NCI-H2196 (cell line): ENCODE data around the gene CHRM1.
A peak's percentile ranks its signal among the peaks of the same experiment; 100 is the strongest.
"Not testable (repeated sequence)": the region's sequence is repeated elsewhere in the genome, so short reads cannot be mapped to it uniquely, and the experiment has no call there.

ENCODE experiments used
- DNase-seq: peaks from one replicate; lab custom pipeline; 2025; ENCODE audit not compliant: unreplicated experiment; lab: John Stamatoyannopoulos, UW

CHRM1 gene, protein sequence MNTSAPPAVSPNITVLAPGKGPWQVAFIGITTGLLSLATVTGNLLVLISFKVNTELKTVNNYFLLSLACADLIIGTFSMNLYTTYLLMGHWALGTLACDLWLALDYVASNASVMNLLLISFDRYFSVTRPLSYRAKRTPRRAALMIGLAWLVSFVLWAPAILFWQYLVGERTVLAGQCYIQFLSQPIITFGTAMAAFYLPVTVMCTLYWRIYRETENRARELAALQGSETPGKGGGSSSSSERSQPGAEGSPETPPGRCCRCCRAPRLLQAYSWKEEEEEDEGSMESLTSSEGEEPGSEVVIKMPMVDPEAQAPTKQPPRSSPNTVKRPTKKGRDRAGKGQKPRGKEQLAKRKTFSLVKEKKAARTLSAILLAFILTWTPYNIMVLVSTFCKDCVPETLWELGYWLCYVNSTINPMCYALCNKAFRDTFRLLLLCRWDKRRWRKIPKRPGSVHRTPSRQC

DNA sequence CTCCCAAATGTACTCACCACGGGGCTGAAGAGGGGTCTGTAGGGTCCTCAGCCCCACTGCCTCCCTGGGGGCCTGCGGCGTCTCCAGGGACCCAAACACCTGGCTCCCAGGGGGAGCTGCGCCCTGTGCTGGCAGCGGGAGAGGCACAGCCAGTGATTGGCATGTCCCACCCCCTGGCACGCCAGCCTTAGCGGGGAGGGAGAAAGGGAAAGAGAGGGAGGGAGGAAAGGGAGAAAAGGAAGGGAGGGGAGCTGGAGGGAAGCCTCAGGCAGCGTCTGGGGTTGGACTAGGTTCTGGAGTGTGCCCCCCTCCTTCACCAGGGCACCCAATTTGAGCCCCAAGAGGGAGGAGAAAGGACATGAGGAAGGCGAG, at the start of gene CHRM1:
CHRM1 (minus strand) TSS at position 163 of the 372 bp plus-strand sequence. CDS start 10,263 bp downstream, outside the sequence.
- no peak for DNase-seq

DNA sequence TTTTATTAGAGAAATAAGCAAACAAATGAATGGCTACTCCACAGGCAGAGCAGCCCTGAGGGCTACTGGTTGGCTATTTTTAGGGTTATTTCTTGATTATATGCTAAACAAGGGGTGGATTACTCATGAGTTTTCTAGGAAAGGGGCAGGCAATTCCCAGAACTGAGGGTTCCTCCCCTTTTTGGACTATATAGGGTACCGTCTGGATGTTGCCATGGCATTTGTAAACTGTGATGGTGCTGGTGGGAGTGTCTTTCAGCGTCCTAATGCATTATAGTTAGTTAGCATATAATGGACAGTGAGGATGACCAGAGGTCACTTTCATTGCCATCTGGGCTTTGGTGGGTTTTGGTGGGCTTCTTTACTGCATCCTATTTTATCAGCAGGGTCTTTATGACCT, 44.4 kb upstream of the CHRM1 start:
- no peak for DNase-seq

DNA sequence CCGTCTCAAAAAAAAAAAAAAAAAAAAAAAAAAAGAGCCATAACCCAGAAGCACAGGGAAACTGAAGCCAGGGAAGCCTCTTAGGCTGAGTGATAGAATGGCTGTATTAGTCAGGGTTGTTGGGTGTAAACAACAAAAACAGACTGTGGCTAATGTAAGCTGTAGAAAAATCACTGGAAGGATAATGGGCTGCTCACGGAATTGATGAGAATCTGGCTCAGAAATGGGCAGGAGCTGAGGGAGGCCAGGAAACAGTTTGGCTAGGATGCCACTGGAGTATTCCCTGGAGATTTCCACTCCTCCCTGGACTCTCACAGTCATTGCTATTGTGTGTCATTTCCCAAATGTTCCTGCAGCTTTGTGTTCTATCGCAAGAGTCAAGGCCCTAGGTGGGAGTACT, 41.2 kb upstream of the CHRM1 start:
- DNase-seq = no peak

DNA sequence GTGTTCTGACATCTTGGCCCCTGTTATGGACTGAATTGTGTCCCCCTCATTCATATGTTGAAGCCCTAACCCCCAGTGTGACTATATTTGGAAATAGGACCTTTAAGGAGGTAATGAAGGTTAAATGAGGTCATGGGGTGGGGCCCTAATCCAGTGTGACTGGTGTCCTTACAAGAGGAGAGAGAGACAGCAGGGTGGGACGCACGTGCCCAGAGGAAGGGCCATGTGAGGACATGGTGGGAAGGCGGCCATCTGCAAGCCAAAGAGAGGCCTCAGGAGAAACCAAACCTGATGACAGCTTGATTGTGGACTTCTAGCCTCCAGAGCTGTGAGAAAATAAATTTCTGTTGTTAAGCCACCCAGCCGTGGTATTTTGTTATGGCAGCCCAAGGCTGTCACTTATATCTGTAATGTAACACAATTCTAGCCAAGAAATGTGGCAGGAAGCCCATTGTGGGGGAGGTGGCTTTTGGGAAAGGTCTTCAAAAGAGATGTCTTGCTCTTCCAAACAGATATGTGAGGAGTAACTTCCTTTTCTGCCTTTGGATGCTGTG, 39.9 kb upstream of the CHRM1 start:
- DNase-seq = no peak

DNA sequence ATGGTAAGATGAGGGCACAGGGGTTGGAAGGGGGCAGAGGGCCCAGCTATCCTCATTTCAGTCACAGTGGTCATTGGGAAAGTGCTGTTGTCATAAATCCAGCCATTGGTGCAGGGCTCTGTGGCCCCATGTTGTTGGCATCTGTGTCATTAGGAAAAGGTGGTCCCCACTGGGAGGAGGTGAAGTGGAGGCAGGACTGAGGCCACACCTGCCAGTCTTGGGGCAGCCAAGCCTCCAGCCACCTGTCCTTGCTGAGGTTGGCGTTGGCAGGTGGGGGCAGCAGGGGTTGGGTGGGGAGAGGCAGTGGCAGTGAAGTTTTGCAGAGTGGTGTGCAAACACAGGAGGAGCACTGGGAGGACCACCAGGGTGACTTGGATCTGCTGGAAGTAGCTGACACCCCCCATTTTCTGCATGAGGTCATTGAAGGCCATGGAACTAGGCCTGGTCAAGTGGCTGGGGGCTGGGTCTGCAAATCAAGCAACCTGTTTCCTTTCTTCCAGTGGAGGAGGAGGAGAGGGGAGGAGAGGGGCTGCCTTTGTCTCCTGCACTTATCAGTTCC, 38.3 kb upstream of the CHRM1 start:
- no peak for DNase-seq

DNA sequence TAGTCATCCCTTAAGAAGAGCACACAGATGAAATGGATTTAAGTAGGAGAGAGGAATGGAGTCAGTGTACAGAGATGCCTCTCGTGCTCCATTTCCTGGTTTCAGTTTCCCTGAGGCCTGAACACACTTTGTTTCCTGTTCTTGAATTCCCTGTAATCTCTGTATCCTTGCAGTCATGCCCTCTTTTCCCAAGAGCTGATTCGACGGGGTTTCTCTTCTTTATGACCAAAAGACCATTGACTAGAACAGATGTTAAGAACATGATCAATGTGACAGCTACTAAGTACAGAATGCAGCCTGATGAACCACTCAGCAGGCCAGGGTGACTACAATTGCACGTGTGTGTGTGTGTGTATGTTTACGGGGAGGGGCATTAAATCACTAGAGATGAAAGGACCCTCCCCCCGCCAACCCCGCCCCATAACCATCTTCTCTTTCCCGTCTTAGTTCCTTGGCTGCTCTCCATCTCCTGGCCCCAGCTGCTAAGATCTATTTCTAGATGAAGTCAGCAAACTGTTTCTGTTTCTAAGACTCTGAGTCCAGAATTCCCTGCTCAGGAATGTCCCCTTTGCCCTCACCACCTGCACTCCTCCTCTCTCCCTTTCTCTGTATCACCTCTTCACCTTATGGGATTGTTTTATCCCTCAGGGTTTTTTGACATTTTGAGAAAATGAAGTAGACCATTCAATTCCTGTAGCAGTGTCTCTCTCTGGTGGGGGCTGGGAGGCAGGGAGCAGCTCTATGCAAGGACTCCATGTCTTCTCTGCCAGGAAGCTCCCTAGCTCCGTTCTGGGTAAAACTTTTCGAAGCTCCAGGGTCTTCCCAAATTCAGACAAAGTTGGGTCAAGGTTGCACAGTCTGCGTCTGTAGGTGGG, 37.6 kb upstream of the CHRM1 start:
- DNase-seq = no peak

DNA sequence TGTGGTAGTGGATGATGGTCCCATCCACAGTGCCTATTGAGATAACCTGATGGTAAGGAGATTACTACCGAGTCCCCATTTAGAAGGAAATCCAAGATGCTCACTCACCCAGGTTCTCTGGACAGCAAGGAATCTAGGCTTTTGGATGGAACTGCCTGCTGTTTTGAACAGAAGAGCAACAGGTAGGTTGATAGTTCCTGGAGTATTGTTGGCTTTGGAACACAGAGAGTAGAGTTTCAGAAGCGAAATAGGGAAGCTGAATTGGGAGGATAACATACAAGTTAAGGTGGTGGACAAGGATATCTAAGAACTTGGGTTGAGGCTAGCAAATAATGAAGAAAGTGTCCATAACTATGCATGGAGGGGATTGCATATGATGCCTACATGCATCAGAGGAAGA, 36.0 kb upstream of the CHRM1 start:
- no peak for DNase-seq

DNA sequence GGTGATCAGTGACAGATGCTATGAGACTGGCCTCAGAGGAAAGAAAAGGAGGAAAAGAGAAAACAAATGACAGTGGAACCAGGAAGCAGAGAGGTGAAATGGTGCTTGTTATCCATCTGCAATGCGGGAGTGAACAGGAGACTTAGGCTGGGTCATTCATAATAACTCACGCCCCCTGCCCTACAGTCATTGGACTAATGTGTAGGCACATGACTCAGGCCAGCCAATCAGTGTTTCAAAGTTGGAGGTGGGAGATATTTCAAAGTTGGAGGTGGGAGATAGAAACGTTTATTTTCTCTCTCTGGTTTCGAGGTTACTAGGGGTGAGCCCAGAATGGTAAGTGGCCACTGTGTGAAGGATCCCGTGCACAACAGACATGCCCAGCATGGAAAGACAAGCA, 33.3 kb upstream of the CHRM1 start:
- DNase-seq = no peak

DNA sequence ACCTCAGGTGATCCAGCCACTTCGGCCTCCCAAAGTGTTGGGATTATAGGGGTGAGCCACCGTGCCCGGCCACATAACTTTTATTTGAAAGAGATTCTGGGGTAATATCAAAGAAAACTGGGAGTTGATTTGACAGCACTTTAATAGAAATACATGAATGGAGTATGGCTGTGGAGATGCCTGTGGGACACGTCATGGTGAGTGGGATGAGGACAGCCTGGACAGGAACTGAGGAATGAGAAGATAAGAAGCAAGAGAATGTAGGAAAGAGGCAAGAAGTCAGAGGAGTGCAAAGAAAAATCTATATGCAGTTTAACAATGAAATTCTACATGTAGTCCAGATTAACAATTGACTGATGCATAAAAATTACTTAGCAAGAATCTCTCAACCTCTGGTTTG, 32.6 kb upstream of the CHRM1 start:
- DNase-seq = no peak

DNA sequence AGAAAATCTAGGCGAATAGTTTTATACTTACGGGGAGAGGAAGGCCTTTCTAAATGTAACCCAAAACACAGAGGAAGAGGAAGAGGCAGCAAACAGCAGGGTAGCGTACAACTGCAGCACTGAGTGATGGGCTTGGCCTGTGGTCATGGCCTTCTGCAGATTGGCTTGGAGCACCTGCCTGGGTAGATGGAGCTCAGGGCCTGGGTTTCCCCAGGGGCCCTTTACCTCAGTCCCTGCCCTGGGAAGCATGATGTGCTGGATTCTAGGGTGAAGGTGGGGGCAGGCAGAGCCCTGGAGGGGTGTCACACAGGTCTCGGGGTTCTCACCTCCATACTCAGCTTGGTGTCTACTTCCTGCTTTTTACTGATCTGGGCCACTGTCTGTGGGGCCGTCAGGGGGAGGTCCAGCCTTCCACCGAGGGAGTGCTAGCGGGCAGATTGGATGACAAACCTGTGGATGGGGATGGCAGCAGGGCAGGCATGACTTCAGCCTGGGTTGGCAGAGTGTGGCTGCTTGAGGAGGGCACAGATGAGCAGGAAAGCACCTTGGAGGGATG, 27.7 kb upstream of the CHRM1 start:
- no peak for DNase-seq

DNA sequence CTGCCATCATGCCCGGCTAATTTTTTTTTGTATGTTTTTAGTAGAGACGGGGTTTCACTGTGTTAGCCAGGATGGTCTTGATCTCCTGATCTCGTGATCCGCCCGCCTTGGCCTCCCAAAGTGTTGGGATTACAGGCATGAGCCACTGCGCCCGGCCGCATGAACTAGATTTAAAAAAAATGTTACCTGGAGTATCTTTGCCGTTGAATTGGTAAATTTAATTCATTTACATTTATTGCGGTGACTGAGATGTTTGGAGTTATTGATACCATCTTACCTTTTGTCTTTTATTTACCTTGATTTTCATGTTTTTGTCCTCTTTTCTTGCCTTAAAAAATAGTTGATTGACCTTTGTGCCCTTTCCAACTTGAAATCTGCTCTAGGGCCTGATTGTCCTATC, 24.4 kb upstream of the CHRM1 start:
- DNase-seq = not testable (repeated sequence)

DNA sequence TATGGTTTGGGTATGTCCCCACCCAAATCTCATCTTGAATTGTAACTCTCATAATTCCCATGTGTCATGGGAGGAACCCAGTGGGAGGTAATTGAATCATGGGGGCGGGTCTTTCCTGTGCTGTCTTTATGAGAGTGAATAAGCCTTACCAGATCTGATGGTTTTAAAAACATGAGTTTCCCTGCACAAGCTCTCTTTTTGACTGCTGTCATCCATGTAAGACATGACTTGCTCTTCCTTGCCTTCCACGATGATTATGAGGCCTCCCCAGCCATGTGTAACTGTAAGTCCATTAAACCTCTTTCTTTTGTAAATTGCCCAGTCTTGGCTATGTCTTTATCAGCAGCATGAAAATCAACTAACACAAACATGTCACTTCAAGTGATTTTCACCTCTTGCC, 16.4 kb upstream of the CHRM1 start:
- not testable (repeated sequence) for DNase-seq

DNA sequence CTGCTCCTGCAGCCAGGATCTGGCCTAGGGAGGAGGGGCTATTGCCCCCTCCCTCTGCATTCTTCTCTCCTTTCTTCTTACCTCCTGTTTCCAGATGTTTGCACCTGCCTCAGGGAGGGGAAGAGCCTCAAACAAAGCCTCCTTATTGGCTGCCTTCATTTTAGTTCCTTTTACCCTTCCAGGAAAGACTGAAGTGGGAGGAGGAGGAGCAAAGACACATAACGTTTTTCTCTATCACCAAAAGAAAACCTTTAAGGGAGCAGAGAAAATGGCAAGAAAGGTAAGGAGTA, 13.3 kb upstream of the CHRM1 start:
- no peak for DNase-seq

DNA sequence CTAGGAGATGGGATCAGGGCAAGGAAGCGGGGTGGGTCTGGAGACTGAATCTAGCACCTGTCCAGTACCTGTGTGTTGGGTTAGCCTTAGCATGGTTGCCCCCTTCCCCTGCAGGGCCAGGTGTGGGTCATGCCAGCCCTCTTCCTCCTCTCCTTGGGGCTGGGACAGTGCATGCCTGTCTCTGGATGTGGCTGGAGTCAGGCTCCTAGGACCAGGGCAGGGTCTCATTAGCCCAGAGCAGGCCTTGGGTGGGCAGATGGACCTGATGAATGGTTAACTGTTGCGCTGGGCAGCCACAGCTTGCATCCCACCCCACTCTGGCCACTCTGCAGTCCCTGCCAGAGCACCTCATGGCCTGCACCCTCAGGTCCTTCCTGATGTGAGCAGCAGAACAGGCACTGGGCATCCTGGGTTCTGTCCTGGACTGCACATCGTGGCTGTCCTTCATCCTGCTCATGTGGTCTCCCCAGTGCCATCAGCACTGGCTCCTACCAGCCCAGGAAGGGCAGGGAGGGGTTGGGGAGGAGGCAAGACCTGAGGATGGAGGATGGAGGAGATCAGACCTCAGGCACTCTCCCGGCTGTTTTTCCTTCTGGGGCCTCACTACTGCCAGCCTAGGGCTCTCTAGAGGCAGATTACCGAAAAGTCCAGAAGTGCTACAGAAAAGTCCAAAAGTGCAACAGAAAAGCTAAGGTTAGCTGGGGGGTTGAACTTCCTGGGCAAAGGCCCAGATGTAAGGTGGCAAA, 12.8 kb upstream of the CHRM1 start:
- no peak for DNase-seq

DNA sequence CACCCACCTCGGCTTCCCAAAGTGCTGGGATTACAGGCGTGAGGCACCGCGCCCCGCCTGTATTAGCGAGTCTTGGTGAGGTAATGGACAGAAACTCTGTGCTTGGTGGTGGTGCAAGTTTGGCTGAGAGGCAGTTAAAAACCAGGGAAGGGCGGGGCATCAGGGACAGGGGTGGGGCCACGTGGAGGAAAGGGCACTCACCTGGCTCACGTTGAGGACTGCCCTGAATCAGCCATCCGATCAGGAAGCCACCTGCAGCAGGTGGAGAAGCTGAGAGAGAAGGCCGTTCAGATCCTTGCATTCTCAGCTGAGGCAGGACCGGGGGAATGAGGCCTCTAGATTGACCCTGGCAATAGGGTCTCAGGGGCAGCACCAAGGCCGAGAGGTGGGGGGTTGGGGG, 12.1 kb upstream of the CHRM1 start:
- DNase-seq = no peak

DNA sequence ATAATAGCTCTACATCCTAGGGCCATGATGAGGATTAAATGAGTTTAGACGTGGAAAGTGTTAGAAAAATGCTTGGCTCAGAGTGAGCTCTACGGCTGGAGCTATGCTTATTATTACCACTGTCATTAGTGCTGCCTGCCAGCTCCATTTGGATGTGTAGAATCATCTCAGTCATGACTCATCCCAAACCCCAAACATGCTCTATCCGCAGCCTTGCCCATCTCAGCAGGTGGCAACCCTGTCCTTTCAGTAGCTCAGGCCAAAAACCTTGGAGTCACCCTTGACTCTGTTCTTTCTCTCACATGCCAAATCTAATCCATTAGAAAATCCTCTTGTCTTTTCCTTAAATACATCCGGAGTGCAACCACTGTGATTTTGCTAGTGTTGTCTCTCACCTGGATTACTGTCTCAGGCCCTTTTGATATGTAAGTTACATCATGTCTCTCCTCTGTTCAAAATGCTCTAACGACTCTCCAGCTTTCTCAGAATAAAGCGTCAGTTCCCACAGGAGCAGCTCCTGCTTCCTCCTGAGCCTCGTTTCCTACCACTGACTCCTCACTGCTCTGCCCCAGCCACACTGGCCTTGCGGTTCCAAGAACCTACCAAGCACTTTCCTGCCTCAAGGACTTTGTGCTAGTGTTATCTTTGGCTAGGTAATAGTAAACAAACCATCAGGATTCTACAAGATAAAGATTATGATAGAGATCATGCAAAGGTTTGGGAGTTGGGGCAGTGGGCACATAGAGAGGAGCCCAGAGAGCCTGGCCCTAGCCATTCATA, 10.5 kb upstream of the CHRM1 start:
- DNase-seq = no peak

DNA sequence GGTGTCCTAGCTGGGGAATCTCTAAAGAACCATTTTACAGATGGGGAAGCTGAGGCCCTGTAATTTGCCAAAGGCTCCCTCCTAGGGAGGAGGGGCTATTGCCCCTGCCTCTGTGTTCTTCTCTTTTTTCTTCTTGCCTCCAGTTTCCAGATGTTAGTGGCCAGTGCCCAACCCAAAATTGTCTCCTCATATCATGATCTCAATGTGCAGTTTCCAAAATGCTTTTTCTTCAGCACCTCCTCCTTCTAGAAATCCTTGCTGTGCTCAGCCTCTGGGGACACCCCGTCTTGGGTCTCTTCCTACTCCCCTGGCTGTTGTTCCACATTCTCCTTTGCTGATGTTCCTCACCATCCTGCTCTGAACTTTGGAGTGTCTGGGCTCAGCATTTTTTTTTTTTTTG, 9.5 kb upstream of the CHRM1 start:
- DNase-seq = no peak

DNA sequence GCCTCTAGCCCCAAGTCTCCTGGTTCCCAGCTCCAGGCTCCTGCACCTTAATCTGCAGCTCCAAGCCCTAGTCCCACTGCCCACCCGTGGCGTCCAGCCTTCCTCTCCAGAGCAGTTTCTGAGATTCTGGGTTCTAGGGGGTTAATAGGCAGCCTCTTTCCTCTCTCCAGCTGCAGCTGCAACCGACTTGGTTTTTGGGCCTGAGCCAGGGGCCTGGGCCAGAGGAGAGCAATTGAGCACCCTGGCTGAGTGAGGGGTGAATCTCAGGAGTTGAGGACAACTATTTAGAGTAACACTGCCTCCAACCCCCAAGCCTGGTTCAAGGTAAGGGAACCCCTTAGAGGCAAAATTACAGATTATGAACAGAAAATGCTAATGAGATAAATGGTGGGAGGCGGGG, 9.0 kb upstream of the CHRM1 start:
- DNase-seq = peak; percentile 24

DNA sequence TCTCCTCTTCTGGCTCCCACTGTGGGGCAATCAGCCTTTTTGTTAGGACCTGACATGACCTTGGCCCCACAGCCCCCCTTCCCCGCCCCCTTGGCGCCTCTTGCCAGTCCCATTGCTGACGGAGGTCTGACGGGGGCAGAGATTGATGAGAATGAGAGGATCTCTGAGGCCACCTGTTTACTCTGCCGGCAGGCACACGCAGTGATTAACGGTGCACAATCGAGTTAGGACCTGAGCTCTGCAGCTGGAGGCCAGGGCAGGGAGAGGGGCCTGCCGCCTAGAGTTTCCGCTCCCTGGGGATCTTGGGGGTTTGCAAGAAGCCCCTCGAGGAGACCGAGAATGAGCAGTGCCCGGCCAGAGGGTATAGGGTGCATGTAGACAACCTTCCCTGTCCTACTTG, 6.8 kb upstream of the CHRM1 start:
- DNase-seq = no peak
